H1 (cell line): ENCODE measurements around the gene TCAIM. TPM values are rescaled to one million over a fixed set of nuclear protein-coding genes. Genes with fewer than 3 reads are reported as not detected.

Experiments
- CHD7 ChIP-seq: fragments of 300-600 bp; sonication (generic); IDR thresholded peaks from 2 replicates; pipeline ENCODE4 v1.7.1; 2012; ENCODE audit warnings: low read length, moderate library complexity, mild to moderate bottlenecking, inconsistent platforms; ENCODE audit not compliant: insufficient replicate concordance
- EGR1 ChIP-seq: IDR thresholded peaks from 2 replicates; pipeline ENCODE4 v1.6.1; 2011; ENCODE audit warnings: low read depth, low read length, borderline replicate concordance
- RAD21 ChIP-seq, 2 experiments: IDR thresholded peaks in 1 of 2; conservative IDR thresholded peaks in 1 of 2; 2 replicates each; pipeline ENCODE4 v1.6.1; 2011; ENCODE audit warnings: low read depth in 2 of 2, low read length in 2 of 2, improper control_type of control experiment in 1 of 2, inconsistent platforms in 1 of 2, mild to moderate bottlenecking in 1 of 2, moderate library complexity in 1 of 2
- SRF ChIP-seq: IDR thresholded peaks from 2 replicates; pipeline ENCODE4 v1.6.1; 2011; ENCODE audit warnings: mild to moderate bottlenecking, low read depth, low read length, moderate library complexity
- polyA plus RNA-seq, 7 experiments: library from polyadenylated mRNA; depleted of rRNA in 3 of 7; stranded (reverse) in 5 of 7; unstranded in 2 of 7; fragments of >200 nt in 5 of 7; fragments of 200-250 nt in 2 of 7; gene quantifications; 1 replicate in 5 of 7; 2 replicates in 1 of 7; 4 replicates in 1 of 7; pipeline versions ENCODE4 v1.2.1 to v1.2.3, GENCODE V29; 2011 to 2013; ENCODE audit warnings: missing spikeins in 2 of 7, mixed read lengths in 2 of 7
- total RNA-seq: library from RNA; stranded (reverse); fragmentation: NEBNext Ultra II Directional; extraction: Animal tissue kit (Norgen Biotek cat#: 25700); gene quantifications from 2 replicates; pipeline ENCODE4 v1.2.1, GENCODE V29; 2021

TCAIM gene
- total and polyA plus RNA-seq, 2 of the 8 experiments (the other 6 are each of a cell fraction or from before 2014, with no cell fraction given): 6.9 to 22.1 TPM

DNA sequence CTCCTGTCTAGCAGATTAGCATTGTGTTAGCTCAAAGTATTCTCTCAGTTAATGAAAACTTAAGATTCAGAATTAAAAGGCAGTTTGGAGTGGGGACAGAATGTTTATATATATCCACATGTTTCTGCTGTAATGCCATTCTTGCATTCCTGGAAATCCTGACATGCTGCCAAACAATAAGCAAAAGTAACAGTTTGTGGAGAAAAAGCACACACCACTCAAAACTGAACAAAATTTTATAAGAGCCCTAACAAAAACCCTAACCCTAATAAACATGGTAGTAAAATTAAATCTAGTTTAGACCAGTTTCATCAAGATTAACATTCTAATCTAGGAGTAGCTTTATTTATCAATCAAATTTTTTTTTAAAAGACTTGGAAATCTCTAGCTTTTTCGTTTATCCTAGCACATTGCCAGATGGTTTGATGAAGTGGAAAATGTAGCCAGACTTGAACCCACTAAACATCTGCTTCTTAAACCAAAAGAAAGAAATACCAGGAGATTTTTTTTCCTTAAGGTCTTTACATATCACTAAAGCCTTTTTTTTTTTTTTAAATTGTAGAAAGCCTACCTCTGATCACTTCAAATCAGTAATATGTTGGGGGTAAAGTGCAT is 3.7 kb downstream of the TCAIM start (continued):
- TF ChIP-seq CHD7 (no peak), EGR1 (no peak), SRF (no peak), RAD21 (IDR thresholded peaks at IDR 0.05 in 1 of 2, conservative IDR thresholded peaks at IDR 0.05 in 1 of 2; ENCODE audit: low read depth in 2 of 2, low read length in 2 of 2) (no peak)
- TF ChIP-seq, all 59 proteins: peak for 0
